Right lung (tissue), 5 donors: ENCODE data around the gene ADAMTS14. TPM values are rescaled to one million over a fixed set of nuclear protein-coding genes. Genes with fewer than 3 reads are reported as not detected.

Source experiments
- DNase-seq, 2 donors: peaks; one replicate each; pipeline ENCODE4 v3.0.0-alpha.2; 2013
- polyA plus RNA-seq, 5 donors: library from polyadenylated mRNA; unstranded; fragments of 120-200 nt; gene quantifications; one replicate each; pipeline versions ENCODE4 v1.2.1 to v1.2.3, GENCODE V29; 2013; ENCODE audit warnings: inconsistent platforms in 1 of 5, low replicate concordance in 1 of 5; ENCODE audit not compliant: insufficient read length in 5 of 5, insufficient read depth in 1 of 5

The ADAMTS14 gene
- polyA plus RNA-seq, 5 donors = 5.2 to 9.5 (median 7.4) TPM

DNA sequence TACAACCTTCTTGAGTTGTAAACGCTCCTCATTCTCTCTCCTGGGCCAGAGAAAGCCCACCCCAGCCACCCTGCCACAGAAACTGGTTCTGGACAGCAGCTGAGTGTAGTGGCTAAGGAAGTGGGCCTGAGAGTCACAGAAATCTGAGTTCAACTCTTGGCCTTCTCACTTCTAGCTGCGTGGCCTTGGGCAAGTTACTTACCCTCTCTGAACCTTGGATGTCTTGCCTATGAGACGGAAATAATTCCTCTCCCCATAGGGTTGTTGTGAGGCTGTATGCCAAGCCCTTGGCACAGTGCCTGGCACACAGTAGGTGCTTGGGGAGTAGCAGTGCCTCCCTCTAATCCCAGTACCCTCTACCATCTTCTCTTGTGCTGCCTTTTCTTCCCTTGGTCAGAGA is 51.5 kb downstream of the ADAMTS14 start:
- no peak for DNase-seq

DNA sequence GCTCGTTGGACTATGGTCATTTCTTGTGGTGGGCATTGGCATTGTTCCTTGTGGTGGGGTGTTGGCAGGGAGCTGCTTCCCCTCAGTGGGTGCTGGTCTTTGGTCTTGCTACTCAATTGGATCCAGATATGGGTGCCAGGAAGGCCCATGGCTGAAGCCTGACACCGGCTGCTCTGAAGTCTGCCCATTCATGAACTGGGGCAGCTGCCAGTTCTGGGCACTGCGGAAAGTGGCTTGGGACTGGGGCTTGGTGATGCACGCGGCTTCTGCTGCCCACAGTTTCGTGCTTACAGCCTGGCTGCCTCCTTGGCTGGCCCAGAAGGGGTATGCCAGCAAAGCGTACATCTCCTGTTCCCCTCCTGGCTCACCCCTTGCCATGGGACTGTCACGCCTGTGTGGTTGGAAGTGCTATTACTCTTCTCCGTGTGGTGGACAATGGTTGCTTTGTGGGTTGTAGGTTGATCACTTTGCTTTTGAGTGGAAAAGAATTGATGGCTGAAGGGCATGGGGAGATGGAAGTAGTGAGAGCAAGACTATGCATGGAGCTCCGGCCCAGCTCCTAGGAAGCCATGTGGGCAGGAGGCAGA is 54.7 kb downstream of the ADAMTS14 start:
- DNase-seq = no peak

DNA sequence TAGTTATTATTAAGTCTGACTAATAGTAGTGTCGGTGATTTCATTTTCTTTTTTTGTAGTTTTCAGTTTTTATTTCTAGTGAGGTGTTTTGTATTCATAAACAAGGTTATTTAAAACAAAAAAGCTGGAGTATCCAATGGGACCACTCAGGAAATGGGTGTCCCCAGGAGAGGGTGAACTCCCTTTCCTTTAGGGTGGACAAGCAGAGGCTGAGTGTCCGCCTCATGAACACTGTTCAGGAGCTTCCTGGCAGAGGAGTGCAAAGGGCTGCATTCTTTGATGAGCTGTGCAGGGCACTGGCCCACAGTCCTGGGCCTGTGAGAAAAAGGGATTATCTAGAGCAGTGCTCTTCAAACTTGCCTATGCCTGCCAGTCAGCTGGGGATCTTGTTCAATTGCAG is 56.0 kb downstream of the ADAMTS14 start:
- no peak for DNase-seq

DNA sequence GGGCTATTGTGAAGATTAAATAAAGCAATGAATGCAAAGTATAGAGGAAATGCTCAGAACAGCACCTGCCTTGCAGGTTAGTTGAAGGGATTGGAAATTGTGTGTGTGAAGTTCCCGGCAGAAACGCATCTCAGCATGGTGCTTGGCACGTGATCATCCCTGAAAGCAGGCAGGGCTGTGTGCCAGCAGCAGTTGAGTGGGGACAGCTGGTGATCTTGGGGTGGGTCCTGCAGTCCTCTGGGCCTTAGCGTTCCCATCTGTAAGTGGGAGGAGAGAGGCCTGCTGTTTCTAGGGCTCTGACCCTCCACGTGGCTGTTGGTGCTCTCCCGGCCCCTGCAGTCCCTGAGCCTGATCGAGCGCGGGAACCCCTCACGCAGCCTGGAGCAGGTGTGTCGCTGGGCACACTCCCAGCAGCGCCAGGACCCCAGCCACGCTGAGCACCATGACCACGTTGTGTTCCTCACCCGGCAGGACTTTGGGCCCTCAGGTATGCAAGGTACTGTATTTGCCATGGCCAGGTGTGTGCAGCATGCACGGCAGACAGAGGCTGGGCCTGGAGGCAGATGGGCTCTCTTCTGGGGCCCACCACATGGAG is 57.6 kb downstream of the ADAMTS14 start:
- DNase-seq = peak; percentile 70 to 81

DNA sequence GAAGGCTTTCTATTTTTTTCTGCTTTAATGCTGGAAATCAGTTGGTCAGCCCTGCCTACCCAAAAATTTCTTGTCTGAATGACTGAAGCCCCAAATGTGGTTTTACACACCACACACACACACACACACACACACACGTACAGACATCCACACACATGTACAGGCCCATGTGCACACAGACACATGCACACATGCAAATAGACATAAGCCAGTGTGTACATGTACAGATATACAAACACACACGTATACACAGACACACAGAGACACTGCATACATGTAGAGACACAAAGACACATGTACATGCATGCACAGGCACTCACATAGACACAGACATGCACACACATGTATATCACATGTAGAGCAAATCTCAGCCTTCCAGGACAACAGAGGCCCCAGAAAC is 58.6 kb downstream of the ADAMTS14 start:
- DNase-seq = no peak

DNA sequence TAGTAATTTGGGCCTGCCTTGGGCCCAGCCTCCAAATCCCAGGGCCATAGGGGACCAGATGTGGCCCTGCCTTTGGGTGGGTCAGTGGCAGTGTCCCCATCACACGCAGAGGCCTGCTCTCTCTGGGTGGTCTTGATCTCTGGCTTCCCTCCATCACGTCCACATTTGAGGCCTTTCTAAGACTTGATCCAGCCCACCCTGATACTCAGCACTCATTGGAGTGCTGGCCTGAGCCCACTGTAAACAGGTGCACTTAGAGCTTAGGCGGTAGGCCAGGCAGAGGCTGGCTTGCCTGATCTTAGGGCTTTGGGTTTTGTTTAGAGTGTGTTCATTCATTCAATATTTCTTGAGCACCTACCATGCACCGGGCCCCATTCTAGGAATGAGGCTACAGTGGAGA is 60.3 kb downstream of the ADAMTS14 start:
- no peak for DNase-seq

DNA sequence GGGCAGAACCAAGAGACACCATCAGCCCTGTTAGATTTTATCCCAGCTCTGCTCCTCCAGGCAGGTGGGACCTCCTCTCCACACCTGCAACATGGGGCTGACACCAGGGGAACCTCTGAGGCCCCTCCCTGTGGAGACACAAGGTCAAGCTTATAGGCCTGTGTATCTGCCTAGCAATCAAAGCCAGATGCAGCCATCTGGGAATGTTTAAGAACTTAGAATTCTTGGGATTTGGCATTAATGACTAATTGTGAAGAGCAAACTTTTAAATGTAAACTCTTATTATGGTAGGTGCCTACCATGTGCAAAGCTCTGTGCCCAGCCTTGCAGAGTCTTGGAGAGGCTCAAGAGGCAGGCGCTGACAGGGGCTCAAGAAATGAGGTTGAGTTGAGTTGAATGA is 60.7 kb downstream of the ADAMTS14 start:
- no peak for DNase-seq

DNA sequence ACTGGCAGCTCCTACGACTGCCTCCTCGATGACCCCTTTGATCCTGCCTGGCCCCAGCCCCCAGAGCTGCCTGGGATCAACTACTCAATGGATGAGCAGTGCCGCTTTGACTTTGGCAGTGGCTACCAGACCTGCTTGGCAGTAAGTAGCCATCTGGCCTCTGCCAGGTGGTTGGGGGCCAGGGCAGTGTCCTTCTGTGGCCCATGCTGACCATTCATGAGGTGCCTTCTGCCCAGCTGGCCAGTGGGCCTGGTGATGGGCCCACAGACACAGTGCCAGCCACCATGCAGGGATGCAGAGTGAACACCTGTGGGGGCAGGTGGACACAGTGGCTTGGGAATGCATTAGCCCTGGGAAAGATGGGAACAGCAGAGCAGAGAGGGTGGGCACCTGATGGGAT is 62.9 kb downstream of the ADAMTS14 start:
- DNase-seq = no peak

DNA sequence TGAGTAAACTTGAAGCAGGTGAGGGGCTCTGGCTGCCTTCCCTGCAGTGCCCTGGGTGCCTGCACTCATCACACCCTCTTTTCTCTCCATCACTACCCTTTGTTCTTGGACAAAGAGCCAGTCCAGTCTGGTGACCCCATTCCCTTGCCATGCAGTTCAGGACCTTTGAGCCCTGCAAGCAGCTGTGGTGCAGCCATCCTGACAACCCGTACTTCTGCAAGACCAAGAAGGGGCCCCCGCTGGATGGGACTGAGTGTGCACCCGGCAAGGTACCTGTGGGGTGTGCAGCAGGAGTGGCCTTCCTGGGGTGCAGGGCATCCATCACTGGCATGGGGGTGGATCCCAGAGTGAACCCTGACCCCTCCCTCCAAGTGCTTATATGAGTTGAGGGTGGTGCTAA is 64.2 kb downstream of the ADAMTS14 start:
- DNase-seq = no peak

DNA sequence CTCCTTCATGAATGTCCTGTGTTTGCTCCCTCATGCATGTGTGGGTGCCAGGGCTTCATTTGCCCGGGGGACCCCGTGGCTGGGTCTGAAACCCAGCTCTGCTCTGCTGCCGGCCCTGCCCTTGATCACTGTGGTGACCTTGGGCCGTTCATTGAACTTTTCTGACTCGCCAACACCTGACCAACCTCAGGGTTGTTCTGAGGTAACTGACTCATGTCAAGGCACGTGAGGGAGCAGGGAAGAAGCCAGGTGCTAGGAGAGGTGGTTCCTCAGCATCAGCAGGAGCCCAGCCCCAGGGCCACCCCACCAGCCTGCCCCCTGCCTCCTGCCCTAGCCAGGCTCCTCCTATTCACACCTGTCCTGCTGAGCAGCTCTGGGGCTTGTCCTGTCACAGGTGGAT is 64.9 kb downstream of the ADAMTS14 start:
- DNase-seq = no peak

DNA sequence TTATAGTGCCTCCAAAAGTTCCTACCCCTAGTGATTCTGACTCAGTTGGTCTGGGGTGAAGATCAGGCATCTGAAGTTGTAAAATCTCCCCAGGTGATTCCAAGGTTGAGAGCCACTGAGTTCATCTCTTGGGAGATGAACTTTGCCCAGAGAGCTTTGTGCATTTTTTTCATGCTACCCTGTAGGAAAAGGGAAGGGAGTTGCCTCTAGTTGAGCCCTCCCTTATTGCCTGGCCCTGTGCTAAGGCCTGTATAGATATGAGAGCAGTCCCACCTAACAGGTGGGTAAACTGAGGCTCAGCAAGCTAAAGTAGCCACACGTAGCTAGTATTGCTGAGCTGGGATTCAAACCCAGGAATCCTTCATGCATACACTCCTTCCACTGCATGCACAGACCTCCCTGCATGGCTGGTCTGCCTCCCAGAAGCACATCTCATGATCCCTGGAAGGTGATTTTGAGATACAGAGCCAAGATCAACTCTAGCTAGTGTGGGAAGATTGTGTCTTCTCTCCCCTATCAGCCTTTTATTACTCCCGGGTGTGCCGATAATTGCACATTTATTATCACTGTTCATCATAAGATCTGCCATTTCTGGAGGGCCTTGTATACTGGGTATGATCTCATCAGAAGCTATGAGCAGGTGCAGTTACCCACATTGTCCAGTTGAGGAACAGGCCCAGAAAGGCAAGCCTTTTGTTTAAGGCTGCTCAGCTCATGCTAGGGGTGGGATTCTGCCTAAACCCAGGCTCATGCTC is 65.9 kb downstream of the ADAMTS14 start:
- DNase-seq = no peak

DNA sequence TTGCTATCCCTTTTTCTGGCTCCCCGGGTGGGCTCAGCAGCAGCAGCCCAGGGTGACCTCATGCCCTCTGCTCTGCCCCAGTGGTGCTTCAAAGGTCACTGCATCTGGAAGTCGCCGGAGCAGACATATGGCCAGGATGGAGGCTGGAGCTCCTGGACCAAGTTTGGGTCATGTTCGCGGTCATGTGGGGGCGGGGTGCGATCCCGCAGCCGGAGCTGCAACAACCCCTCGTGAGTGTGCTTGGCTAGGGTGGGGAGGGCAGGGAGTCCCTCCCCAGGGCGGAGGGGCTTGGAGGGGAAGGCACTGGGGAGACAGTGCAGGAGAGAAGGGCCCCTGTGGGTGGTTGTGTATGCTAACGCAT is 66.4 kb downstream of the ADAMTS14 start:
- no peak for DNase-seq

DNA sequence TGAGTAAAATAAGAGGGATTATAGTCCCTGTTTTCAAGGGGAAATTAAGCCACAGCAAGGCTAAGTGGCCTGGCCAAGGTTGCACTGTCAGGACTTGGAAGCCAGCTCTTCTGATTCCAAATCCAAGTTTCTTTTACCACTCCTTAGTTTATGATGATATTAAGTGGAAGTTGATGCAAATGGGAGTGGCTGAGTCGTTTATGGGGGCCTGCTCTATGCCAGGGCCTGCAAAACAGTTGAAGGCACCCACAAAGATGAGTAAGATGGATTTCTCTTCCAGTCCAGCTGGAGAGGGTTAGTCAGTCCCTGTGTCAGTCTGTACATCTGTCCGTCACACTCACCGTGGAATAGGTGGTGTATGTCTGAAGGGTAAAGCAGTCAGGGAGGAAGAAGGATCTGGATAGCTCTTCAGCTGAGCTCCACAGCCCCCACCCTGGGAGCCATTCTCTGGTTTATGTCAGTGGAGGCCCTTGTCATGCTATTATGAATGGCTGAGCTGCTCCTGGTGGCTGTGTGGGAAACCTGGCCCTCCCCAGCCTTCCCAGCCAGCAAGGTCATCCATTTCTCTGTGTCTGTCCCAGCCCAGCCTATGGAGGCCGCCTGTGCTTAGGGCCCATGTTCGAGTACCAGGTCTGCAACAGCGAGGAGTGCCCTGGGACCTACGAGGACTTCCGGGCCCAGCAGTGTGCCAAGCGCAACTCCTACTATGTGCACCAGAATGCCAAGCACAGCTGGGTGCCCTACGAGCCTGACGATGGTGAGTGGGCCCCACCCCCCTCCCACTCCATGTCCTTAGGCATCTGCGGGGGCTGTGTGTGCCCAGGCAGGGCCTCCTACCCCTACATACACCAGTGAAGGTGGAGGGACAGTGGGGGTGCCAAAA is 68.3 kb downstream of the ADAMTS14 start:
- no peak for DNase-seq

DNA sequence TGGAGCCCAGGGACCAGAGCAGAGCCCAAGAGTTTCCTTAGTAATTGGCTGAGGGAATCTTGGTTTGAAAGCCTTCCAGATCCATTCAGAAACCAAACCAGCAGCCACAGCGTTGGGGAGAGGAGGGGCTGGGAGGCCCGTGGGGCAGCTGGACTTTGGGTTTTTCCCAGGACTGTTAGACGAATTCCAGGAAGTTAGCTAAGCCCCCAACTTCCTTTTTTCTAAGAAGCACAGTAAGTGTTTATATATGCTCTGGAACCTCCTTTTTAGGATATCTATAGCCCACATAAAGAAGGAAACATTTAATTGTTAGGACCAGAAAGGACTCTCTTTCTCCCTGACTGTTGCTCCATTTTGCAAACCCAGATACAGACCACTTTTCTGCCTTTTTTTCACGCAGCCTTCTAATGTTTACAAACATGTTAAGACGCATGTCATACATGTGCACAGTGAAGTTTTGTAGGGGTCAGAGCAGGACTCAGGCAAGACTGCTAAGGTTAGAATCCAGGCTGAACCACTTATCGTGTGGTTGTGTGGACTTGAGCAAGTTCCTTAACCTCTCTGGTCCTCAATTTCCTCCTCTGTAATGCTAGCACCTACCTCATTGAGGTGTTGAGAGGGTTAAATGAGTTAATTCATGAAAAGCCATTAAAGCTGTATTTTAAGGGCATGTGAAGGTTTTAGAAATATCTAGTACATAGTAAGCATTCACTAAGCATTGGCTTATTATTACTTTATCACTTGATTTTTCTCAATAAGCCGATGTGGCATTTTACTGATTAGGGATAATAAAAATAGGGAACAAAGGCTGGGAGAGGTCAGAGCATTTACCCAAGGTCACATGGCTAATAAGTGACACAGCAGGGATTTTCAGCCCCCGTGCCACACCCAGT is 70.5 kb downstream of the ADAMTS14 start:
- peak; percentile 83 to 90 for DNase-seq

DNA sequence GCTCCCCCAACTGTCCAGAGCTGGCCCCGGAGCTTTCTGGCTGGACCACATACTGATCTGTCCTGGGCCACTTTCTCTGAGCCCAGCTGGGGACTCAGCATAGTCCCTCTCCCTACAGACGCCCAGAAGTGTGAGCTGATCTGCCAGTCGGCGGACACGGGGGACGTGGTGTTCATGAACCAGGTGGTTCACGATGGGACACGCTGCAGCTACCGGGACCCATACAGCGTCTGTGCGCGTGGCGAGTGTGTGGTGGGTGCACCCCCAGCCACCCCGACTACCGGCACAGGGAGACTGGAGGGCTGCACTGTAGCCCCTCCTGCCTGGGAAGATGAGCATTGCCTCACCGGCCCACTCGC is 71.1 kb downstream of the ADAMTS14 start:
- no peak for DNase-seq

DNA sequence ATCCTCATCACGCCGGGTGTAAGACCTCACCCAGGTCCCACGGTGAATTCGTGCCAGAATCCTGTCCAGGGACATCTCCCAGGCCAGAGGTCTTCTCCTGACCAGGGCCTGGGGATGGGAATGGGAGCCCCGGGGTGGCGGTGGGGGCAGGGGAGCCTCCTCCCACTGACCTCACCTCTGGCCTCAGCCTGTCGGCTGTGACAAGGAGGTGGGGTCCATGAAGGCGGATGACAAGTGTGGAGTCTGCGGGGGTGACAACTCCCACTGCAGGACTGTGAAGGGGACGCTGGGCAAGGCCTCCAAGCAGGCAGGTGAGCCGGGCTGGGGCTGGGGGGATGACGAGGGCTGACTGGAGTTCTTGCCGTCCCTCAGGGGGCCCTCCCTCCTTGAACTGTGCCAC is 71.6 kb downstream of the ADAMTS14 start:
- DNase-seq = no peak

DNA sequence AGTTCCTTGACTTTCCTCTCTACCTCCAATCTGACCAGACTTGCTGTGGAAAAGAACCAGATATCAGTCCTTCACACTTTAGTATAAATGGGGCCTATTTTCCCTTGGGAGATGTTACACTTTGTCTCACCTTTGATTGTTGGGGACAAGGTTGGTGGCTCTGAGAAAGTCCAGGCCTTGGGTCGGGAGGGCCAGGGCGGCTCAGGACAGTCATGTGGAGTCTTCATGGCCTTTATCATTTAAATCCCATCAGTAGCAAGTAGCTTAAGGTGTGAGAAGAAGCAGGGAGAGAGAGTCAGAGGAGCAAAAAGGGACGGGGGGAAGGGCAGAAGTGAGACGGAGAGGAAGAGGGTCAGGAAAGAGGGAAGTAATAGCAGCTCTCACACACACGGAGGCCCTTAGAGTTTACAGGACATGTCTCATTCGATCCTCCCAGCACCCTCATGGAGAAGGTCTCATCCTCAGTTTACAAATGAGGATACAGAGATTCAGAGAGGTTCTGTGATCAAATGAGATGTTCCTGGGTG is 72.4 kb downstream of the ADAMTS14 start:
- no peak for DNase-seq

DNA sequence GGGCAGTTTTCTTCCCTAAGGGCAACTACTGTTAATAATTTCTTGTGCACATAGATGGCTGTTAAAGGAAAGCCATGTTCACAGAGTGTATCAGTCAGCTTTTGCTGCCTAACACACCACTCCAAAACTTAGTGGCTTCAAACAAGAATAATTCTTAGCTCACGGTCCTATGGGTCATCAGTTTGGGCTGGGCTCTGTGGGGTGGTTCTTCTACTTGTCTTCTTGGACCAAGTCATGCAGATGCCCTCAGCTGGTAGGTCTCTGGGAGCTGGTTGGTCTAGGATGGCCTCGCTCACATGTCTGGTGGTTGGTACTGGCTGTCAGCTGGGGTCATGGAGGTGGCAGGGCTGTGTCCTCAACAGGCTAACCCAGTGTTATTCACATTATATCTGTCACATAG is 73.2 kb downstream of the ADAMTS14 start:
- DNase-seq = no peak

DNA sequence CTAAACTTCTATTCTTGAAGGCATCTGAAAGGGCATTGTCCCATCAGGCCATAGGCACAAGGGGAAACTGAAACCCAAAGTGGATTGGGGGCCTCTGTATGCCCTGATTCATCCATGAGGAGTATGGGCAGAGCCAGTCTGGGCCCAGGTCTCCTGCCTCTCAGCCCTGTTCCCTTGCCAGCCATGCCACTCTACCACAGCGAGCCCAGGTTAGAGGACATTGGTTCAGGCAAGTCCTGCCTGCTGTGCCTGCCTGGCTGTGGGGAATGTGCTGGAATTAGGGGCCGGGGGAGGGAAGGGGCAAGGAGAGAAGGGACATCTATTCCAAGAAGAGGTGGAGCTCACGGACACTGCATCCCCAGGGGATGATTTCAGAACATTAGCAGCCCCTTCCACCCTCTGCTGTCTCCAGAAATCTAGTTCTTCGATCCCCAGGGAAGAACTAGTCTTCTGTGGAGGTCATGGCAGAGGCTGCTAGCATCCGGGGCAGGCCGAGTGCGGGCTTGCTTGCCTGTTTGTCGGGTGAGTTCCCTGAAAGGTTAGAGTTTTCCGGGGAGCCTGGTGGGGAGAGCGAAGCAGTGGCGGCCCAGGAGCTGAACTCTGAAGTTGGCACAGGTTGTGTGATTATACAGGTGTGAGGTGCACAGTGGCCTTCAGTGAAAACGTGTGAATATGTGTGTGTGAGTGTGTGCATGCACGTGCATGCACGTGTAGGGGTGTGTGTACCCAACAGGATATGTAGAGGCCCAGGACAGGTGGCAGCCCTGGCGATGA is 75.1 kb downstream of the ADAMTS14 start:
- DNase-seq = no peak

DNA sequence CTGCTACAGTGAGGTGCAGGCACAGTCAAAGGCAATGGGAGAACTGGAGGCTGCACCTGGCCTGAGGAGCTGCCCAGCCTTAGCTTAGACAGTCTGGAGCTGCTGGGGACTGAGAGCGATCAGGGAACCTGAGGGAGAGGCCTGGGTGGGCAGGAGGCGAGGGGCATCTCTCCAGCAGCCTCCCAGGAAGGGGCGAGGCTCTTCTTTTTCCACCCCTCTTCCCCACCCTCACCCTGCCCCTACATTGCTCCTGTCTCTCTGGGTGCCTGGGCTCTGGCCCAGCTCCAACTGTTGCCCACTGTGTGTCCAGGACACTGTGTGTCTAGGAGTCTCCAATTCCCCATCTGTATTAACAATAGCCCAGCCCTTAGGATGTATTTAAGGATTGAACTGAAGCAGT is 76.0 kb downstream of the ADAMTS14 start:
- no peak for DNase-seq
